ENCODE results near the gene SHC2.
"Not testable (repeated sequence)": the region's sequence is repeated elsewhere in the genome, so short reads cannot be mapped to it uniquely, and the experiment has no call there.

SHC2 gene

DNA sequence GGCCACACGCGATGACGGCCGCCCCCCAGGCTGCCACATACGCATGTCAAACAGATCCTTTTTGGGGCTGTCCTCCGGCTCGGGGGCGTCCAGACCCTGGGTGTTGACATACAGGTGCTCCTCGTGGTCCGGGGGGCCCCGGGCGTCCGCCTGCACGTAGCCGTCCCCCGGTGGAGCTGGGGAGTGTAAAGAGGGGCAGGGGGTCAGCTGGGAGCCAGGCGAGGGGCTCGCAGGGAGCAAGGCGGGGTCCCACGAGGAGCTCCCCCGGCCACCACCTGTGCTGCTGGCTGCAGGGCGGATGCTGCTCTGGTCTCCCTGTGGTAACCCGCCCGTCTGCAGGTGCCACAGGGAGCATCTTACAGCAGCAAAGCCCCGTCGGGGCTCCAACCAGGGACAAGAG is 35.8 kb downstream of the SHC2 start:
- DNase-seq (ENCODE audit: low read depth in 2 of 3, low spot score in 2 of 3), result no peak

DNA sequence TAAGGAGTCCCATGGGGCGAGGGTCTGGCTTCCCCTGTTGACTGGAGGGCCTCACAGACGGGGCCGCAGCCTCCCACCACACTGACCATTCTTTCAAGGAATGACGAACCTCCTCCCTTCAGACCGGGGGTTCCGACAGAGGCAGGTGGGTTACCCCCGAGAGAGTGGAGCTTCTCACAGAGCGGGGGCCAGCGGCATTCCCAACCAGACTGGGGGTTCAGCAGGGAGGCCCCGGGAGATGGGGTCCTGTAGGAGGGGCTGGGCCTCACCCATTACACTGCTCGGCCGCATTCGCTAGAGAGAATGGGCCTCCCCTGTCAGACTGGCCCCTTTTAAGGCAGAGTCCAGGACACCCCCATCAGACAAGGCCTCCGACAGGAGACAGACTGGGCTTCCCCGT is 36.3 kb downstream of the SHC2 start:
- DNase-seq (ENCODE audit: low read depth in 2 of 3, low spot score in 2 of 3), result no peak

DNA sequence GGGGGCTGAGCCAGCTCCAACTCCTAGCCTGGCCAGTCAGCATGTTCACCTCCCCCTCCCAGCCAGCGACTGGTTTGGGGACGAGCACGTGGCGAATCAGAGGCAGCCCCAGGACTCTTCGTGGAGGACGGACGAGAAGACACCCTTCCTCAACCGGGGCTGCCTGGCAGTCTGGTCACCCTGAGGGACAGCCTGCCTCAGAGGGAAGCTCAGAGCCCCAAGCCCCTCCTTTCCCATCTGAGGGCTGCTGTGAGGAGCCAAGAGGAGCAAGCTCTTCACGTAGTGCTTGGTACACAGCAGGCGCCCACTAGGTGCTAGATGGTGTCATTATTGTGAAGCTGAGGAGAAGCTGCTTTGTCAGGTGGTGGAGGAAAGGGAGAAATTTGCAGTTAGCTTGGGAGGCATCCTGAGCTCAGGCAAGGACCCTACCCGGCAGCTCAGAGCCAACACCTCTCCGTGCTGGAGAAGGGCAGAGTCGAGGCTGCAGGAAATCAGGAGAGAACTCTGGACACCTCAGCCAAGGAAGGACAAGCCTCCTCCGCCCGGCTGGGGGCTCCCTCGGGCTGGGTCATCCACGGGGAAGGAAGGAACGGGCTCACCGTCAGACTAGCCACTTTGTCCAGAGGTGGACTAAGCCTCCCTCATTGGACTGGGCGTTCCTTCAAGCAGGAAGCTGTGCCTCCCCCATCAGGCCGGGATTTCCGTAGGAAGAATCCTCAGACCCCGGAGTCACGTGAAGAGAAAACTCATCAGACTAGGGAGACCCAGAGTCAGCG is 37.0 kb downstream of the SHC2 start:
- DNase-seq (ENCODE audit: low read depth in 2 of 3, low spot score in 2 of 3), result no peak

DNA sequence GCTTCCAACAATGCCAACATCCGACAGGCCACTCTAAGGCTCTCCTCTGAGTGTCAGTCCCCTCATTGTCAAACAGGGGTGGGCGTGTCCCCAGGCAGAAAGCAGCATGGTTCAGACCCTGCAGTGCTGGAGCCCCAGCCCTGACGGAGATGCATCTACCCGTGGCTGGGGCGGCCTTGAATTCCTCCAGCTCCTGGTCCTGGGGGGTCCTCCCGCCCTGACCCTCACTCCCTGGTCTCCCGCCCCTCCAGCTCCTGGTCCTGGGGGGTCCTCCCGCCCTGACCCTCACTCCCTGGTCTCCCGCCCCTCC is 38.0 kb downstream of the SHC2 start:
- not testable (repeated sequence) for DNase-seq (ENCODE audit: low read depth in 2 of 3, low spot score in 2 of 3)

DNA sequence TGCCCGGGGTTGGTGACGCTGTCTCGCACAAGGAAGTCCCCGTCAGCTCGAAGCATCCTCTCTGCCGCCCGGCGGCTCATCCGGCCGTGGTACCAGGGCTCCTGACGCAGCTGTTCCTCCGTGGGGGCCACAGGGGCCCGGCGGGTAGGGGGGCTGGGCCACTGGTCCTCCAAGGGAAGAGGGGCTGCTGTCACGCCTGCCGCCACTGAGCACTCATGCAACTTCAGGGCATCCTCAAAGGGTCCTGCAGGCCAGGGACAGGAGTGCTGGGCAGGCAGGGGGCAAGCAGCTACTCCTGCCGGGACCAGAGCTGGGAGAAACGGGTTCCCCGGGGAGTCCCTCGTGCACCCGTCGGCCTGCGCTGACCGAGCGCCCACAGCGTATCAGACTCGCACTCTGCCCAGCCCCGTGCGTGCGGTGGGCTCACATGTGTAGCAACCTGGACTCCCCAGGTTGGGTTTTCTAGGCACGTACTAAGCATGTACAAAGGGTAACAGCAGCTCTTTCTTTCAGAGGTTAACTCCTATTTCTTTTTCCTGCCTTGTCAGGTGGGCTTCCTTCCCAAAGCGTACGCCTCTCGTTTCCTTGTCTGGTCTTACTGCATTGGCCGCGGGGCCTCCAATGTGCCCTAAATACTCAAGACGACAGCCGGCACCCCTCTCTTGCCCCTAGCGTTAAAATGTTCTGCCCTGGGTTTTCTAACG is 38.5 kb downstream of the SHC2 start:
- no peak for DNase-seq (ENCODE audit: low read depth in 2 of 3, low spot score in 2 of 3)

DNA sequence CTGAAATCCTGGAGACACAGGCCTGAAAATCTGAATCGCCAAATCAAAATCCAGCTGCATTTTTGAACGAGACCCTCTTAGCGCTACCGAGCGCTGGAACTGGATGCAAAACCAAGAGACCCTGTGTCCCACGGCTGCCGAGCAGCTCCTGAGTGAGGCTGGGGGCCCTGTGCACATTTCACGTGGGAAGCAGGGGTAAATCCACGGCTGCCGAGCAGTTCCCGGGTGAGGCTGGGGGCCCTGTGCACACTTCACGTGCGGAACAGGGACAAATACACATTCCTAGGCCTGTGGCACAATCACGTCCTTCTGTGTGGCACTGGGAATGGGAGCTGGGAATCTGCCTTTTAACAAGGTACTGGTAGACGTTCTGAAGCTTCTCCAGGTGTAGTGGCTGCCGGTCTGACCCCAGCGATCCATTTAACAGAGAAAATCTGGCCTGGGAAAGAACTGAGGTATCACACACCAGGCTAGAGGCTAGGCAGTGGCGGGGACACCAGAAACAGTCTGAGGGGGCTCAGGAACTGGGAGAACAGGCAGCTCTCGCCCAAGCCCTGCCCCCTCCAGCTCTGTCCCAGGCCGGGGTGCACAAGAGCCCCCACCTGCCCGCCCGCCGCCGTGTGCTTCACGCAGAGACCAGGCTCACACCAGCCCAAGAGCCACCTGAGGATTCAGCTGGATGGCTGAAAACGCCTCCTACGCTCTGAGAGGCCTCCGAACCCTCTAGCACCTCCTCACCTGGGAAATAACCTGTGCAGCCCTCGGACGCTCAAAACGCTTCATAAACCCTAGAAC is 40.9 kb downstream of the SHC2 start:
- no peak for DNase-seq (ENCODE audit: low read depth in 2 of 3, low spot score in 2 of 3)

DNA sequence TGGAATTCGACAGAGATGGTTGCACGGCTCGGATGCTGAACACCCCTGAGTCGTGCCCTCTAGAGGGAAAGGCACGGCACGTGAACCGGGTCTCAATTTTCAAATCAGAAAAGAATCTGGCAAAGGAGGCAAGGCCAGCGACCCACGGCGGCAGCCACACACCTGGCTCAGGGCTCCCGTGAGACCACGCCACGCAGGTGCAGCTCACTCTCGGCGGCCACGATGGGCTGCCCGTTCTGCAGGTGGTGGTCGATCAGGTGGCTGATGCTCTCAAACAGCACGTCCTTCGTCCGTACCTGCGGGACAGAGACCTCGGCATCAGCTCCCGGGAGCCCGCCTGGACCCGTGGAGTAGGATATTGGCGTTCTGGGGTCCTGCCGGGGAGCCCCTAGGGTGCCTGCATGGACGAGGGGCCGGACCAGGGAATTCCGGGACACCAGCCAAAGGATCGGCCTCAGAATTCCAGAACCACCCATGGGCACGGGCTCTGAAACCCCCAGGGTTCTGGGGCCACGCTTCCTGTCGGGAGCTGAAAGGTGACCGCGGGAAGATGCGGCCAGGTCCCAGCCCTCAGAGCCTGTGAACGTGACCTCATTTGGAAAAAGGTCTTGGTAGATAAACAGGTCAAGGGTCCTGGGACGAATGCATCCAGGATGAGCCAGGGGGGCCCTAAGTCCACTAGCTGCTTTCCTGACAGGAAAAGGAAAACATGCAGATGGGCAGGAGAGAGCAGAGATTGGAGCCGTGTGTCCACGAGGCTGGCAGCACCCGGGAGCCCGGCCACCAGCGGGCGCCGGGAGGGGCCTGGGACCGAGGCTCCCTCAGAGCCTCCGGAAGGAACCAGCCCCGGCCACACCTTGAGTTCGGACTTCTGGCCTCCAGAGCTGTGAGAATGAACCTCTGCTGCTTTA is 41.8 kb downstream of the SHC2 start:
- DNase-seq (ENCODE audit: low read depth in 2 of 3, low spot score in 2 of 3), result no peak

DNA sequence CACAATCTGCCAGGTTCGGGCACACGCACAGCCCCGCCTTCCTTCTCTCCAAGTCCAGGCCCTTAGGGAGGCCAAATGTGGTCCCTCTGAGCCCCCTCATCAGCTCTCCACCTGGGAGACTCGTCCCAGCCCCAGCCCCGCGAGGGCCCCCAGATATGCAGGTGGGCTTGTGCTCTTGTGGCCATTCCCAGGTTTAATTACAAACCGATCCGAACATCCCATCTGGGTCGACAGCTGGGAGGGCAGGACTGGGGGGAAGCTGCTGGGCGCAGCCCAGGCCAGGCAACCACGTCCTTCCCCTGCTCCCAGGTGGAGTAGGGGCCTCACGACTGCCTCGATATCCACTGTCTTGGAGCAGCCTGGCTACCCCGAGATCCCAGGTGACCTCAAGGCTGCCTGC is 44.4 kb downstream of the SHC2 start:
- DNase-seq (ENCODE audit: low read depth in 2 of 3, low spot score in 2 of 3), result no peak

DNA sequence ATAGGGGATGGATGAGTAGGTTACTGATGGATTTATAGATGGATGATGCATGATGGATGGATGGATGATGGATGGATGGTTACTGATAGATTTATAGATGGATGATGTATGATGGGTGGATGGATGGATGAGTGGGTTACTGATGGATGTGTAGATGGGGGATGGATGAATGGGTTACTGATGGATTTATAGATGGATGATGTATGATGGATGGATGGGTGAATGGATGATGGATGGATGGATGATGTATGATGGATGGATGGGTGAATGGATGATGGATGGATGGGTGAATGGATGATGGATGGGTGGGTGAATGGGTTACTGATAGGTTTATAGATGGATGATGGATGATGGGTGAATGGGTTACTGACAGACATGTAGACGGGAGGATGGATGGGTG is 45.5 kb downstream of the SHC2 start:
- no peak for DNase-seq (ENCODE audit: low read depth in 2 of 3, low spot score in 2 of 3)

DNA sequence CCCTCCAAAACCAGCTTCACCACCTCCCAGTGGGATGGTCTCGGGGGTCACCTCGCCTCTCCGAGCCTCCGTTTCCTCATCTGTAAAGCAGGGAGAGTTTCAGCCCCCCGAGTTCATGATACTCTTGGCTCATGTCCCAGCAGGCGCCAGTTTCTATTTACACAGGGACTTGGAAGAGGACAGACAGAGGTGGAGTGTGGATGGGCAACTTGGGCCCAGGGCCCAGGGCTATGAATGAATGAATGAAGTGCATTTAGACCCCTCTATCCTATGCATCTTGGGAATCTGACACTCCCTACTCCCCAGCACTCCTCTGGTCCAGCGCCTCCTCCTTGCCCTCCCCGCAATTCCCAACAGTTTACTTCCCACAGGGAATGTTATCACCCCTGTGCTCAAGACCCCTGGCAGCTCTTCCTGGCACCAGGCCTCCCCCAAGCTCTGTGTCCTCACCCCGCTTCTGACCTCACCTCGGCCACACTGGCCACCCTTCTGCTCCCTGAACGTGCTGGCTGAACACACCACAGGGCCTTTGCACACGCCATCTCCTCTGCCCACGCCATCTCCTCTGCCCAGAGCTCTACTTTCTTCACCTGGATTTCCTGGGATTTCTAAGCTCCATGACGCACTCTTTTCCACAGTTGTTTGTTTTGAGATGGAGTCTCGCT is 46.9 kb downstream of the SHC2 start:
- DNase-seq (ENCODE audit: low read depth in 2 of 3, low spot score in 2 of 3), result no peak

DNA sequence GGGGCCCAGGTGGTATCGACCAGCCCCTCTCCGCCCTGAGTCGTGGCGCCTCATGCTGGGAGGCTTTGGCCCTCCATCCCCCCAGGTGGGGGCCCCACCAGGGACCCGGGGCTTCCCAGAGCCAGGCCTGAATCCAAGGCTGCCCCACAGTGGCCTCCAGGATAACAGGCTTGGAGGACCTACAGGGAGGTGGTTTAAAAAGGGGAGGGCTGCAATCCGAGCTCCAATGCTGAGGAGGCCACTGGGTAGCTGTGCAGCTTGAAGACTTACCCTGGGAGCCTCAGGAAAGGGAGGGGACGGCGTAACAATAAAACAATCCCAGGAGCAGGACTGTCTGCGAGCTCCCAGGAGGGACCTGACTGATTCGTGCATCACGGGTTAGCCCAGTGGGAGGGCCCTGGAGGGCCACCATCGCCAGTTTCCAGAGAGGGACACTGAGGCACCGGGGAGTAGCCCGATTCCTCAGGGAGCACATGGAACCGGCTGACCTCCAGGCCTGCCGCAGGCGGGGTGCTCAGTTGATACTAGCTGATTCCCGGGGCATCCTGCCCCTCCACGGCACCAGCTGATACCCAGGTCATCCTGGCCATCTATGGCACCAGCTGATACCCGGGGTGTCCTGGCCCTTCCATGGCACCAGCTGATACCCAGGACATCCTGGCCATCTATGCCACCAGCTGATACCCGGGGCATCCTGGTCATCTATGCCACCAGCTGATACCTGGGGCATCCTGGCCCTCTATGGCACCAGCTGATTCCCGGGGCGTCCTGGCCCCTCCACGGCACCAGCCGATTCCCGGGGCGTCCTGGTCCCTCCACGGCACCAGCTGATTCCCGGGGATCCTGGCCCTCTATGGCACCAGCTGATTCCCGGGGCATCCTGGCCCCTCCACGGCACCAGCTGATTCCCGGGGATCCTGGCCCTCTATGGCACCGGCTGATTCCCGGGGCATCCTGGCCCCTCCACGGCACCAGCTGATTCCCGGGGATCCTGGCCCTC is 48.2 kb downstream of the SHC2 start:
- DNase-seq (ENCODE audit: low read depth in 2 of 3, low spot score in 2 of 3), result no peak

DNA sequence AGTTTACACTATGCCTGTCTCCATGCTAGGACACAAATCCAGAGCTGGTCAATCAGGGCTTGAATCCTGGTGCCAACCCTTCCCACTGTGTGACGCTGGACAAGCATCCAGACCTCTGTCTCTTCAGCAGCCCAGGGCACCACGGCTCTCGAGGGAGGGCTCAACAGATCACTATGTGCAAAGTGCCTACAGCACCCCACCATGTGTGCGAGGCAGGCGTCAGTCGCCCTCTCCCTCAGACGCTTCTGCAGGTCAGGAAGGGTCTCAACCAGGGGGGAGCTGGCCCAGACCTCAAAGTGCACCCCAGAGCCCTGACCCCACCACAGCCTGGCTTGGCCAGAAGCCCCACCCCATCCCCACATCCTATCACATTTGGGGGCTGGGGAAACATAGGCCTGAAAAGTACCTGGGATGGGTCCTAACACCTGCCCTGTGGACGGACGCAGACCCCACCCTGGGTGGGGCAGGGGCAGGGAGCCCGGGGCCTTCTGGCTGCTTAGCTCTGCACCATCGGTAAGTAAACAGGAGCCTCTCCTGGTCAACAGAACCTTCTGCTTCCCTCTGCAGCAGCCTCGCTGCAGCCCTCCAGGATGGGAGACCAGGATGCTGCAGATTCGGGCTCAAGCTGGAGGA is 49.0 kb downstream of the SHC2 start:
- no peak for DNase-seq (ENCODE audit: low read depth in 2 of 3, low spot score in 2 of 3)

DNA sequence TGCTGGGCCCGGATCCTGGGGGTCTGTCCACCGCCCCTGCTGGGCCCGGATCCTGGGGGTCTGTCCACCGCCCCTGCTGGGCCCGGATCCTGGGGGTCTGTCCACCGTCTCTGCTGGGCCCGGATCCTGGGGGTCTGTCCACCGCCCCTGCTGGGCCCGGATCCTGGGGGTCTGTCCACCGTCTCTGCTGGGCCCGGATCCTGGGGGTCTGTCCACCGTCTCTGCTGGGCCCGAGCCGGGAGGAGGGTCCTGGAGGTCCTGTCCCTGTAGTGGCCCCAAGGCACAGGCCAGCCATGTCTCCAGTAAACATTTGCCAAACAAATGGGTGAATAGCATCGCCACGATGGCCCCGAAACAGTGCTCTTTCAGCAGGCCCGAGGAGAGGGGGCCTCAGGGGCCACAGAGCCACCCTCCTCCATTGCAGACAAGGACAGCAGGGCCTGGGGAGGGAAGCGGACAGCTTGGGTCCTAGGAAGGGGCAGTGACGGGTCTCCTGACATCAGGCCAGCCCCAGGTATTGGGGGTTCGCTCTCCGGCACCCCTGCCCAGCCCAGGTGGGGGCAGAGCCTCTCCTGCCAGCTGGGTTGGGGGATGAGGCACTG is 49.6 kb downstream of the SHC2 start:
- not testable (repeated sequence) for DNase-seq (ENCODE audit: low read depth in 2 of 3, low spot score in 2 of 3)

DNA sequence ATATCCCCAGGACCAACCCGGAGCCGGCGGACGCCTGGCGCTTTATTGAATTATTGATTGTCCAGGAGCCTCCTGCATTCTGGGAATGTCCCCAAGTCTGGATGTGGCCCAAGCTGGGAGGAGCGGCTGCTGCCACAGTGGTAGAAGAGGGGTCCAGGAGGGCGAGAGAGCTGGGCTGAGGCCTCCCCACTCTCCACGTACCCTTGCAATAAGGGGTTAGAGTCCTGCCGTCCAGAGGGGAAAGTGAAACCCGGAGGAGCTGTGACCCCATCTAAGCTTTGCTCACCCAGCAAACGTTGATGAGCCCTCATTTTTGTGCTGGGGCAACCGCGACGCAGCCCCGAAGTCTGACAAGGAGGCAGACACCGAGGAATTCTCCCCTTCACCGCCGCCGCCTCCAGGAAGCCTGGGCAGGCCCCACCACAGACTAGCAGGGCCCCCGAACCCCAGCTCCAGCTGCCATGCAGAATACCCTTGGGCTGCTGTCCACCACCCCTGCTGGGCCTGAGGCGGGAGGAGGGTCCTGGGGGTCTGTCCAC is 50.5 kb downstream of the SHC2 start:
- no peak for DNase-seq (ENCODE audit: low read depth in 2 of 3, low spot score in 2 of 3)

DNA sequence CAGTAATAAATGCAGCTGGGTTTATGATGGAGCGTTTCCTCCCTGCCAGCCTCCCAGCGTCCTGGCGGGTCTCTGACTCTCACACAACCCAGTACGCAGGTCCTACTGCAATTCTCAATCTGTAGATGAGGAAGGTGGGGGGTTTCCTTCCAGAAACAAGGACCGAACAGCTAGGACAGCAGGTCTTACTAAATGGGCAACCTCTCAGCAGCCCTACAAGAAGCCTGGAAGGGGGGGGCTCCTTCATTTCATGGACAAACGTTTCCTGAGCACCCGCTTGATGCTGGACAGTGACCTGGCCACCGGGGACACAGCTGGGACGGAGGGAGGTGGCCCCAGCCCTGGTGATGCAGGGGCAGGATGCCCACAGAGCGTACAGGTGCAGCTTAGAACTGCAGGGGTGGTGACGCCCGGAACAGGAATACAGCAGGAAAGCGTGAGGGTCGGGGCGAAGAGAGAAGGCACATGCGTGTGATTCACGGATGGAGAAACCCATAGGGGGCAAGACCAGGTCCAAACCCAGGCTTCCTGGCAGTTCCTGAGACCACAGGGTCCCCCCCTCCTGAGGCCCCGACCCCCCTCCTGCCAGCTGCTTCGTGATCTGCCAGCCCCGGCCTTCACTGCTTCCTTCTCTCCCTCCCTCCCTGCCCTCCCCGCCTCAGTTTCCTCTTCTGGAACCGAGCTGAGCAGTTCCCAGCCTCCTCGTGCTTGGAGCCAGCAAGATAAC is 51.2 kb downstream of the SHC2 start:
- no peak for DNase-seq (ENCODE audit: low read depth in 2 of 3, low spot score in 2 of 3)

DNA sequence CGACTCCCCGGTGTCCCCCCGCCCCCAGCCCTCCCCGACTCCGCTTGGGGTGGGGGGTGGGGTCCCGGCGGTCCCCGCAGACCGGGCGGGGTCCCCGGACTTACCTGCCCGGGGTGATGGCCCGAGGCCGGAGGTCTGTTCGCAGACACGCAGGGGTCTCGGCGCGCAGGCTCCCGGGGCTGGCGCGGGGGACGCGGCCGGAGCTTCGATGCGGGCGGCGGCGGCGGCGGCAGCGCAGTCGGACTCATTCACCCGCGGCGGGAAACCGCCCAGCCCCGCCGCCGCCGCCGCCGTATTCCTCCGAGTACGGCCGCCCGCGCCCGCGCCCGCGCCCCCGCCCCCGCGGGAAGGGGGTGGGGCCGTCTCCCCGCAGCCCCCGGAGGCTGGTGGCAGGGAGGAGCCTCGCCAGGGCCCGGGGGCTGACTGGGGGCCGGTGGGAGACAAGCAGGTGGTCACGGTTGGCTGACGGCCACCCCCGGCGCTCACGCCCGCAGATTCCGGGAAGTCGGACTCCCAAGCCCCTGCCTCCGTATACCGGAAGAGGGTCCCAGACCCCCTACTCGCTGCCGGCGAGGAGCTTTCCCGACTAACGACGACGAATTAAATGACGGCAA is 51.8 kb downstream of the SHC2 start, which contains the start of gene C2CD4C:
TSS of gene C2CD4C (minus strand) at position 246 of the 614 bp plus-strand sequence. CDS start 786 bp downstream, outside the sequence.
- no peak for DNase-seq (ENCODE audit: low read depth in 2 of 3, low spot score in 2 of 3)

DNA sequence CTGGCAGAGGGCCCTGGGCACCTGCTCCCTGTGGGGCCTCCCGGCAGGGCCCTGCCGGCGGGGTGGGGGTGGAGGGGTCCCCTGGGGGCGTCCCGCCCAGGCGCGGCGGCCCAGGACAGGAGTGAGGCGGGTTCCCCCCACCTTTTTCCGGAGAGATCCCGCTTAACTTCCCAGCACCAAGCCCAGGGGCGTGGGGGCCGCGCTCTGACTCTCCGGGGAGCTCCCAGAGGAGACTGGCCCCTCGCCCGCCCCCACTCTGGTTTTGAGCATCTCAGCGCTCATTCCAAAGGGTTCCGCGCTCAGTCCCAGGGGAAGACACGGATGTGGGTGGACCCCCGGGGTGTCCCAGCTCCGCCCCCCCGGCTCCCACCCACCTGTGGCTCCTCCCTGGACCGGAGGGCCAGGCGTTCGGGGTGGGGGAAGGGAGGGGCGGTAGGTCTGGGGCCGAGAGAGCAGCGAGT is 52.4 kb downstream of the SHC2 start:
- DNase-seq (ENCODE audit: low read depth in 2 of 3, low spot score in 2 of 3), result no peak
